GM19452 (cell line): ENCODE measurements around the gene CERS6.

ENCODE experiments used
- ATAC-seq: cut with Tn5 transposase; IDR thresholded peaks from one replicate; pipeline ENCODE4 v1.9.1; 2021; ENCODE audit not compliant: unreplicated experiment

The CERS6 gene

GRCh38 chr2:168722592-168722991 lies 266.5 kb downstream of the CERS6 start:
- ATAC-seq, result no peak

DNA sequence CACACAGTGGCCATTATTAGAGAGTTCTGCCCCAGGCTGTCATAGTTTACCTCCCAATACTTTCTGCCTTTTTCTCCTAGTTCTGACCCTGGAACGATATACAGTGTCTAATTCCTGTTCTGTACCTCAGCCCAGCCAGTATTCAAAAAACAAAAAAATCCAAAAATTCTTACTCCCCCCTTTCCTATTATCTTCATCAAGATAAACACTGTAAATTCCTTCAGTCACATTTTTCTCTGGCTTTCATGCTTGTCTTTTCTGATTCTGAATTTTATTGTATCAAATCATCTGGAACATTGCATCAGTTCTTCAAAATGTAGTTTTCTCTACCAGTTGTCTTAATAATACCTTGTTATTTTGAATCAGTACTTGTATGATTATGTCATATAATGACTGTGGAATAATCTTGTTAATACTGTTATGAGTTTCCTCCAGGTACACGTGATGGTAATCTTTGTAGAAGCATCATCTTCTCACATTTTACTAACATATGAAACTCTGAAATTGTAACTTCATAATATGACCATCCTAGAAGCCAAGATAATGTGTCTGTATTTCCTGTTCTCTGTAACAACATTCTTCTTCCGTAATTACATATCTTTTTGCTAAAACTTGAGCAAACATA lies 267.3 kb downstream of the CERS6 start:
- no peak for ATAC-seq

DNA sequence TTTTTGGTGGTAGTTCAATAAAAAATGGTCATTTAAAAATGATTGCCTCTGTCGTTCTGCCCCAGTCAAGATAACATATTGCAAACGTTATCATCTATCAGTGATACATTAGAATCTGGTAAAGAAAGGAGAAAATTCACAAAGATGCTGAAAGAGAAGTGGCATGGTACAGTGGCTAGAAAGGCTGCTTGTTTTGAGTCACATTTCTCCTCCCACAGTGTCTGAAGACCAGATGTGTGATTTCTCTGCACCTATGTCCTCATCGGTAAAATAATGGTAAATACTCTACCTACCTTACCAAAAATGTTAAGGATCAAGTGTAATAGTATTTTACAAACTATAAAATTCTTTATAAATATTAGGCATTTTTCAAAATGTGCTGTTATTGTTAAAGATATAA lies 270.3 kb downstream of the CERS6 start:
- no peak for ATAC-seq

DNA sequence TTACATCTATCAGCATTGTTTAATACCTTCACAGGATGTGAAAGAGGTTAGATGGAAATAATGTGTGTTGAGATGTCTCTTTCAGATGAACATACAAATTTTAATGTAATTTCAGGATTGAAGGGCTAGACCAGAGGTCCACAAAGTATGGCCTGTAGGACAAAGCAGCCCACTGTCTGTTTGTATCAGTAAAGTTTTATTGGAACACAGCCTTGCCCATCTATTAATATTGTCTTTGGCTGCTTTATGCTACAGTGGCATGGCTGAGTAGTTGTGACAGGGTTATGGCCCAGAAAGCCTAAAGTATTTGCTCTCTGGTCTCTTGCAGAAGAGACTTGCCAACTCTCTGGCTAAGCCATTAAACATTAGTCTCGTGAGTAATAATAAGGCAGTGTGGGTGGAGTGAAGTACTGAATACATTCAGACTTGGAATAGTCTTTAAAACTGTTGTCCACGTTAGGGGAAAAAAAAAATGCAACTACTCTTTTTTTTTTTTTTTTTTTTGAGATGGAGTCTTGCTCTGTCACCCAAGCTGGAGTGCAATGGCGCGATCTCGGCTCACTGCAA lies 271.9 kb downstream of the CERS6 start:
- no peak for ATAC-seq

- ATAC-seq, result no peak
These were observed 273.4 kb downstream of the CERS6 start for GRCh38 chr2:168729455-168729854.

- no peak for ATAC-seq
These were observed 274.3 kb downstream of the CERS6 start for GRCh38 chr2:168730344-168730743.

- ATAC-seq, result no peak
These were observed 274.9 kb downstream of the CERS6 start for GRCh38 chr2:168731002-168731401.

- ATAC-seq, result no peak
These were observed 275.5 kb downstream of the CERS6 start for GRCh38 chr2:168731616-168732015.

DNA sequence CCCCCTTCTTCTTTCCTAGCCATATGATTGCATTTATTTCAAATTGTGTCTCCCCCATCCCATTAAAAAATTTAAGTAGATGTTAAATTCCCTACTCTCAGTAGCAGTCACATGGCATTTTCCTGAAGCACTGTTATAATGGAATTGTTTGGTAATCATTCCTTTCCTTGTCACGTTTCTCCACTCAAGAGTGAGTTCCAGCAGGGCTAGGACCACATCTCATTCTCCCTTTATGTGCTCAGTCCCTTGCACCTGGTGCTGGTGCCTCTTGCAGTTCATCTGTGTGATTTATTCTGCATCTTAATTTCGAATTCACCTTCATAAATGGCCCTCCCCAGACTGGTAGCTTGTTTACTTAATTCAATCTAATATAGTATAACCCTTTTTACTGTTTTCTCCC lies 276.0 kb downstream of the CERS6 start:
- ATAC-seq, result no peak

GRCh38 chr2:168732506-168732905 lies 276.4 kb downstream of the CERS6 start:
- ATAC-seq, result no peak

GRCh38 chr2:168734199-168734760 lies 278.2 kb downstream of the CERS6 start:
- ATAC-seq, result no peak

DNA sequence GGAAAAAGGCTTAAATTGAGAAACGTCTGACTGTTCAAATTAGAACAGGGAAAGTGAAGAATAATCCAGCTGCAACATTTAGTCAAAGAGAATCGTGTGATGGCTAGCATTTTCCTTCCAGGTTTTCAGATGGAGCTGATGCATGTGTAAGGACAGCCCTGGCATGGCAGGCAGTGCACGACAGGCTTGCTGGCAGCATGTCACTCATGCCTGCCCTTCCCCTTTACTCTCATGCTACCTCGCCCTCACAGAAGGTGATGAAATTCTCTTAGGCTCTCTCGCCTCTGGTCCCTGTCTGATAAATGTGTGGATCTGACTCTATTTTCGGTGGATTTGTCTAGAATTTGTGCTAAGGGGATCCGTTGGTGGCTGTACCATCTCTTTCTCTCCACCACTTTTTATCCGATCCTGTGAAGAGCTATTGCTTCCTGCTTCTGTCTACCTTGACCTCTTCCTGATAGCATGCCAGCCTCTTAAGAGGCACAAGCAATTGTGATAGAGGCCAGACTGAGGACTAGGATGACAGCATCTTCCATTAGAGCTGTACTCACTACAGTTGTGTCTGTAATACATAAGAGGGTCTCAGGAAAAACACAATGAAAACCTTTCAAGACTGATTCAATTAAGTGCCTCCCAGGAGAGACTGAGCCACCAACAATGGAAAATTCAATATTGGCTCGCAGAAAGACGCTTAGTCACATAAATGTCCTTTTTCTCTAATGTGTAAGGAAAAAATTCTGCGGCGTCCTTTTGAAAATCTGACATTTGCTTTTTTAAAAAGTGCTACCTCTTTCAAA lies 280.8 kb downstream of the CERS6 start:
- ATAC-seq, result no peak

GRCh38 chr2:168738062-168738461 lies 282.0 kb downstream of the CERS6 start:
- ATAC-seq, result no peak

DNA sequence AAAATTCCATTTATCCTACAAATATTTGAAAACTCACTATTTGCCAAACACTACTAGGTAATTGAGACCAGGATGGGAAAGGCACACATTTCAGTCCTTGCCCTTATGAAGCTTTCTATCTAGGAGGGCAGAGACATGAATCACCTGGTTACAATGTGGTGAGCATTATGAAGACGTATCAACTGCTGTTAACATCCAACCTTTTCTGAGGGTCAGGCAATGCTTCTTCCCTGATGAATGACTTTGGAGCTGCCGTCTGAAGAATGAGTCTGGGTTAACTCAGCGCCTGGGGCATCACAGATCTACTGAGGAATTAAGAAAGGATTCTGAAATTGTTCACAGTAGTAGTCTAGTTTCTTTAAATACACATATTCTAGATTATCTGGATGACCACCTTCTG lies 284.3 kb downstream of the CERS6 start:
- ATAC-seq, result no peak

GRCh38 chr2:168740788-168741187 lies 284.7 kb downstream of the CERS6 start:
- no peak for ATAC-seq

DNA sequence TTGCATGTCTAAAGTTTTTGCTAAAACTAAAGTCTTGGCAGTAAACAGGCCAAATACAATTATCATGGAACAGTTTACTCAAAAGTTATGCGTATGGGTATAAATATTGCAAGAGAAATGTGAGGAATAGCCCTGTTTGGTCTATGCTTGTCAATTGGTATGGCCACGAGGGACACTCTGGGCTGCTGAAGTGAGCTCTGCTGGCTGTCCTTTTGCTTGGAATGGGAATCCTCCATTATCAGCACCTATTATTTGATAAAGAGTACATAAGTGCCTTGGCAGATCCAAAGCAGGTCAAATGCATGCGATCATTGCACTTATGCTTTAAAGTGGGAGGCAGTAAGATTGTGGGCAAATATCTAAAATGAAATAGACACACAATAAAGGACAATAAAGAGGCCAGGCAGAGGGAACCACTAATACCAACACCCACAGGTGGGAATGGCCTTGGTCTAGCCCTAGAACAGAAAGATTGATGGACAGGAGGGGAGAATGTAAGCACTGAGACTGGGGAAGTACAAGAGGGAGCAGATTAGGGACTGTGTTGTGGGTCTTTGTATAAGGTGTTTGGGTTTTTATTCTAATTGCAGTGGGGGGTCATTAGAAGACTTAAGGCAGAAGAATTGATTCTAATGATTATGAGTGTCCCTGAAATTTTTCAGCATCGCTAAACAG lies 286.3 kb downstream of the CERS6 start:
- no peak for ATAC-seq

DNA sequence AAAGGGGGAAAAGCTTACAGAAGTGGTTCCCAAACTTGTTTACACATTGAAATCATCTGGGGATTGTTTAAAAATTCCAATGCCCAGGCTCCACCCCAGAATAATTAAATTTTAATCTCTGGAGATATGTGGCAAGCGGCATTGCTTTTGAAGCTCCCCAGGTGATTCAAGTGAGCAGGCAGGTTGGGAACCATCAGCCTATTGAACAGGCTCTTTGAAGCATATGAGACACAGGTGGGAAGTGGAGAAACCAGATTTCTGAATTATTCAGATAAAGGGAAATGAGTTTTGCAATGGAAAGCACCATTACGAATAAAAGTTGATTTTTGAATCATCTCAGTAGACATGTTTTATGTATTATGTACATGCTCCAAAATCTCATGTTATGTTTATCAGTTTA lies 288.8 kb downstream of the CERS6 start:
- no peak for ATAC-seq

GRCh38 chr2:168748461-168748860 lies 292.4 kb downstream of the CERS6 start:
- no peak for ATAC-seq

- no peak for ATAC-seq
These were observed 293.2 kb downstream of the CERS6 start for GRCh38 chr2:168749297-168749696.

GRCh38 chr2:168751104-168751740 lies 295.1 kb downstream of the CERS6 start:
- ATAC-seq, result peak; percentile 87

GRCh38 chr2:168752361-168752760 lies 296.3 kb downstream of the CERS6 start:
- ATAC-seq, result no peak
